Right lobe of liver (tissue), 4 donors: ENCODE data around the gene FAM83B.

ENCODE experiments used
- POLR2A ChIP-seq: fragments of 450-650 bp; IDR thresholded peaks from one replicate; pipeline ENCODE4 v1.6.1; 2017; ENCODE audit warnings: antibody characterized with exemption, mild to moderate bottlenecking
- TF ChIP-seq, protein P1 (sequence below), 4 donors: fragments of 200-600 bp in 3 of 4; fragments of 450-650 bp in 1 of 4; IDR thresholded peaks; one replicate each; pipeline versions ENCODE4 v1.5.1 to v1.8.0; 2016 to 2022; ENCODE audit warnings: antibody characterized with exemption in 4 of 4, mild to moderate bottlenecking in 2 of 4
- donor health status: DM: no; HTN: no; CAD: no.
- donor health status: DM: no; HTN: no; CAD: no.
- donor health status: DM: no; HTN: yes; CAD: no.

GRCh38 chr6:54802775-54803634, 43.6 kb upstream of the FAM83B start:
- TF ChIP-seq POLR2A: no peak
- TF ChIP-seq, protein P1, sequence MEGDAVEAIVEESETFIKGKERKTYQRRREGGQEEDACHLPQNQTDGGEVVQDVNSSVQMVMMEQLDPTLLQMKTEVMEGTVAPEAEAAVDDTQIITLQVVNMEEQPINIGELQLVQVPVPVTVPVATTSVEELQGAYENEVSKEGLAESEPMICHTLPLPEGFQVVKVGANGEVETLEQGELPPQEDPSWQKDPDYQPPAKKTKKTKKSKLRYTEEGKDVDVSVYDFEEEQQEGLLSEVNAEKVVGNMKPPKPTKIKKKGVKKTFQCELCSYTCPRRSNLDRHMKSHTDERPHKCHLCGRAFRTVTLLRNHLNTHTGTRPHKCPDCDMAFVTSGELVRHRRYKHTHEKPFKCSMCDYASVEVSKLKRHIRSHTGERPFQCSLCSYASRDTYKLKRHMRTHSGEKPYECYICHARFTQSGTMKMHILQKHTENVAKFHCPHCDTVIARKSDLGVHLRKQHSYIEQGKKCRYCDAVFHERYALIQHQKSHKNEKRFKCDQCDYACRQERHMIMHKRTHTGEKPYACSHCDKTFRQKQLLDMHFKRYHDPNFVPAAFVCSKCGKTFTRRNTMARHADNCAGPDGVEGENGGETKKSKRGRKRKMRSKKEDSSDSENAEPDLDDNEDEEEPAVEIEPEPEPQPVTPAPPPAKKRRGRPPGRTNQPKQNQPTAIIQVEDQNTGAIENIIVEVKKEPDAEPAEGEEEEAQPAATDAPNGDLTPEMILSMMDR (IDR thresholded peaks at IDR 0.05): no peak
